A549 (cell line): ENCODE measurements around the gene RGMA.

Source experiments
- BHLHE40 ChIP-seq: IDR thresholded peaks from 2 replicates; pipeline ENCODE4 v1.6.1; 2012; ENCODE audit warnings: low read depth, low read length, inconsistent platforms
- CEBPB ChIP-seq, 2 experiments: fragments of >200 bp in 1 of 2; sonication (Bioruptor Twin) in 1 of 2; formaldehyde crosslinking in 1 of 2; IDR thresholded peaks; 2 replicates each; pipeline ENCODE4 v1.6.1; 2012 to 2016
- CHD4 ChIP-seq: fragments of 200-600 bp; sonication (generic); IDR thresholded peaks from 2 replicates; pipeline ENCODE4 v1.6.1; 2016; ENCODE audit warnings: antibody characterized with exemption, mild to moderate bottlenecking, borderline replicate concordance
- EP300 ChIP-seq, 2 experiments: fragments of >200 bp; sonication (Bioruptor Twin); formaldehyde crosslinking; IDR thresholded peaks; 2 replicates in 1 of 2; 3 replicates in 1 of 2; pipeline ENCODE4 v1.6.1; 2016 to 2017
- NR3C1 ChIP-seq: fragments of >200 bp; sonication (Bioruptor Twin); formaldehyde crosslinking; IDR thresholded peaks from 3 replicates; pipeline ENCODE4 v1.6.1; 2017
- PHF8 ChIP-seq: fragments of 200-600 bp; sonication (generic); IDR thresholded peaks from 2 replicates; pipeline ENCODE4 v1.6.1; 2016; ENCODE audit warnings: low read depth, mild to moderate bottlenecking, antibody characterized with exemption, moderate library complexity, borderline replicate concordance
- POLR2A ChIP-seq: IDR thresholded peaks from 2 replicates; pipeline ENCODE4 v1.6.1; 2012; ENCODE audit warnings: mild to moderate bottlenecking, low read length
- RAD21 ChIP-seq, 2 experiments: fragments of >200 bp in 1 of 2; sonication (Bioruptor Twin) in 1 of 2; formaldehyde crosslinking in 1 of 2; IDR thresholded peaks in 1 of 2; conservative IDR thresholded peaks in 1 of 2; 2 replicates in 1 of 2; 3 replicates in 1 of 2; pipeline ENCODE4 v1.6.1; 2012 to 2018; ENCODE audit warnings: inconsistent platforms in 1 of 2
- RFX5 ChIP-seq: fragments of 450-650 bp; IDR thresholded peaks from 2 replicates; pipeline ENCODE4 v1.7.1; 2014; ENCODE audit warnings: antibody characterized with exemption, mild to moderate bottlenecking, moderate library complexity
- TP53 ChIP-seq: fragments of 250-450 bp; sonication (Bioruptor Pico); IDR thresholded peaks from 2 replicates; pipeline ENCODE4 v1.5.0; 2021; ENCODE audit warnings: mild to moderate bottlenecking, moderate library complexity
- TF ChIP-seq, protein P1 (sequence below): fragments of >200 bp; sonication (Bioruptor Twin); formaldehyde crosslinking; IDR thresholded peaks from 3 replicates; pipeline ENCODE4 v1.5.1; 2016
- TF ChIP-seq, protein P2 (sequence below): fragments of 450-650 bp; IDR thresholded peaks from 2 replicates; pipeline ENCODE4 v1.6.1; 2014; ENCODE audit warnings: antibody characterized with exemption
- TF ChIP-seq, protein P3 (sequence below): fragments of 250-450 bp; sonication (Bioruptor Pico); IDR thresholded peaks from 2 replicates; pipeline ENCODE4 v1.5.0; 2020; ENCODE audit warnings: low read depth, mild to moderate bottlenecking, moderate library complexity
- TF ChIP-seq, protein P4 (sequence below): IDR thresholded peaks from 2 replicates; pipeline ENCODE4 v1.6.1; 2012

DNA sequence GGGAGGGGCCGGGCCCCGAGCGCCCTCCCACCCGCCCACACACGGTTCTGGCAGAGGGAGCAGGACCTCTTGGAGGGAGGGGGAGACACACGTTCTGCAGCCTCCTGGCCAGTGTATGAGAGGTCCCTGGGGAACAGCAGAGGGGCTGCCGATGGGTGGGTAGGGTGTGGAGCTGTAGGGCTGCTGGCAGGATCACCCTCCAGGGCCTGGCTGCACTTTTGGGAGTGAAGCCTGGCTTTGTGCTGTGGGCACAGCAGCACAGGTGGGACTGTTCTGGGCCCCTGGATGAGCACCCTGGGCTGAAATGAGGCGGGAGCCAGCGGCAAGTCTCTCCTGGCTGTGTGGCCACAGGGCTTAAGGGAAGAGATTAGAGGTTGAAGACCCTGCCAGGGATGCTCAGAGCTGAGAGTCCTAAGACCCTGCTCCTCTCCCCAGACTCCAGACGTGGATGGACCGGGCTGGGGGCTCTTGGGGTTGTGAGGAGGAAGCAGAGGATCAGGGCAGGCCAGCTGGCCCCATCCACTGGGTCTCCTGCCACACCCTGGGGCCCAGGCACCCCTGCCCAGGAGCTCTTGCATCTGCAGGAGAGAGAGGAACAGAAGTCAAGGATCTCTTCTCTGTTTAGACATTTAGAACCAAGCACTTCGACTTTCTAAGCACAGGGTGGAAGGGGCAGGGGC is 45.2 kb downstream of the RGMA start:
- TF ChIP-seq RAD21 (conservative IDR thresholded peaks at IDR 0.05 in 1 of 2, IDR thresholded peaks at IDR 0.05 in 1 of 2) (no peak), NR3C1 (no peak), CEBPB (IDR thresholded peaks at IDR 0.05) (no peak), EP300 (IDR thresholded peaks at IDR 0.05) (no peak), CHD4 (no peak), RFX5 (no peak), PHF8 (no peak), BHLHE40 (no peak), POLR2A (no peak), TP53 (CRISPR knock-in tag) (no peak)
- TF ChIP-seq, protein P1, sequence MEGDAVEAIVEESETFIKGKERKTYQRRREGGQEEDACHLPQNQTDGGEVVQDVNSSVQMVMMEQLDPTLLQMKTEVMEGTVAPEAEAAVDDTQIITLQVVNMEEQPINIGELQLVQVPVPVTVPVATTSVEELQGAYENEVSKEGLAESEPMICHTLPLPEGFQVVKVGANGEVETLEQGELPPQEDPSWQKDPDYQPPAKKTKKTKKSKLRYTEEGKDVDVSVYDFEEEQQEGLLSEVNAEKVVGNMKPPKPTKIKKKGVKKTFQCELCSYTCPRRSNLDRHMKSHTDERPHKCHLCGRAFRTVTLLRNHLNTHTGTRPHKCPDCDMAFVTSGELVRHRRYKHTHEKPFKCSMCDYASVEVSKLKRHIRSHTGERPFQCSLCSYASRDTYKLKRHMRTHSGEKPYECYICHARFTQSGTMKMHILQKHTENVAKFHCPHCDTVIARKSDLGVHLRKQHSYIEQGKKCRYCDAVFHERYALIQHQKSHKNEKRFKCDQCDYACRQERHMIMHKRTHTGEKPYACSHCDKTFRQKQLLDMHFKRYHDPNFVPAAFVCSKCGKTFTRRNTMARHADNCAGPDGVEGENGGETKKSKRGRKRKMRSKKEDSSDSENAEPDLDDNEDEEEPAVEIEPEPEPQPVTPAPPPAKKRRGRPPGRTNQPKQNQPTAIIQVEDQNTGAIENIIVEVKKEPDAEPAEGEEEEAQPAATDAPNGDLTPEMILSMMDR: no peak
- TF ChIP-seq, protein P2, sequence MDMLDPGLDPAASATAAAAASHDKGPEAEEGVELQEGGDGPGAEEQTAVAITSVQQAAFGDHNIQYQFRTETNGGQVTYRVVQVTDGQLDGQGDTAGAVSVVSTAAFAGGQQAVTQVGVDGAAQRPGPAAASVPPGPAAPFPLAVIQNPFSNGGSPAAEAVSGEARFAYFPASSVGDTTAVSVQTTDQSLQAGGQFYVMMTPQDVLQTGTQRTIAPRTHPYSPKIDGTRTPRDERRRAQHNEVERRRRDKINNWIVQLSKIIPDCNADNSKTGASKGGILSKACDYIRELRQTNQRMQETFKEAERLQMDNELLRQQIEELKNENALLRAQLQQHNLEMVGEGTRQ: no peak
- TF ChIP-seq, protein P3, sequence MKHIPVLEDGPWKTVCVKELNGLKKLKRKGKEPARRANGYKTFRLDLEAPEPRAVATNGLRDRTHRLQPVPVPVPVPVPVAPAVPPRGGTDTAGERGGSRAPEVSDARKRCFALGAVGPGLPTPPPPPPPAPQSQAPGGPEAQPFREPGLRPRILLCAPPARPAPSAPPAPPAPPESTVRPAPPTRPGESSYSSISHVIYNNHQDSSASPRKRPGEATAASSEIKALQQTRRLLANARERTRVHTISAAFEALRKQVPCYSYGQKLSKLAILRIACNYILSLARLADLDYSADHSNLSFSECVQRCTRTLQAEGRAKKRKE (CRISPR knock-in tag): no peak
- TF ChIP-seq, protein P4, sequence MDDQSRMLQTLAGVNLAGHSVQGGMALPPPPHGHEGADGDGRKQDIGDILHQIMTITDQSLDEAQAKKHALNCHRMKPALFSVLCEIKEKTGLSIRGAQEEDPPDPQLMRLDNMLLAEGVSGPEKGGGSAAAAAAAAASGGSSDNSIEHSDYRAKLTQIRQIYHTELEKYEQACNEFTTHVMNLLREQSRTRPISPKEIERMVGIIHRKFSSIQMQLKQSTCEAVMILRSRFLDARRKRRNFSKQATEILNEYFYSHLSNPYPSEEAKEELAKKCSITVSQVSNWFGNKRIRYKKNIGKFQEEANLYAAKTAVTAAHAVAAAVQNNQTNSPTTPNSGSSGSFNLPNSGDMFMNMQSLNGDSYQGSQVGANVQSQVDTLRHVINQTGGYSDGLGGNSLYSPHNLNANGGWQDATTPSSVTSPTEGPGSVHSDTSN: no peak
